ENCODE results near the gene MYL7.
"Not testable (repeated sequence)": the region's sequence is repeated elsewhere in the genome, so short reads cannot be mapped to it uniquely, and the experiment has no call there.

Gene MYL7

GRCh38 chr7:44141221-44141850, at the start of gene MYL7:
Gene MYL7 (minus strand): TSS chr7:44141332. CDS start chr7:44141305, 27 bp downstream.
- no peak for DNase-seq (ENCODE audit: low spot score)

DNA sequence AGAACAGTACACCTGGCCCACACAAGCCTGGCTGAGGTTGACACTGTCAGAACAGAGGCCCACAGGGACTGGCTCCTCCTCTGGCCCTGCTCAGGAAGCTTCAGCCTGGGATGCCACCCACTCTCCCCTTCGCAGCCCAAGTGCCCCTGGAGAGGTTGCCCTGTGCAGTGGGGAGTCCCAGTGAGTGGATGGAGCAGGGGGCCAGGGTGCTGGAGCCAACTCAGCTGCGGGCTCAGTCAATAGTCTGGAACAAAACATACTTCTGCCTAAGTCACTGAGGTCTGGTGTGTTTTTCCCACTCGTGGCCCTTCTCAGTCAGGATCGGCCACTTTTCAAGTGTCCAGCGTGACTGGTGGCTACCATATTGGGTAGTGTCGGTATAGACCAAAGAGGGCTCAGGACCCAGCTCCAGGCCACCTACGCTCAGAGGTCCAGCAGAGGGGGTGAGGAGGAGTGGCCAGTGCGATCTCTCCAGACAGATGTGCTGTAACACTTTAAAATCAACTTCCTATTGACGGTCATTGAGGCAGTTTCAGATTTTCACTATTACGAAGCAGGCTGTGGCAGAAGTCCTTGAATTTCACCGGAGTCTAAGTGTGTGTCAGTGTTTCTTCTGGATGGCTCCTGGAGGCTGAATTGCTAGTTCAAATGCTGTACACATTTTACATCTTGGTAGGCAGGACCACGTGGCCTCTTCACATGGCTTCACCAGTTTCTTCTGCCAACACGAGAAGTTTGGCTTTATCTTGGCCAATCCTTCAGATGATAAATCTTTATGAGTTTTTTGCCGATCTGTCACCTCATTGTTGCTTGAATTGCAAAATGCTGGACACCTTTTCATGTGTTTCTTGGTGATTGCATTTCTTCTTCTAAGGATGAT, 49.1 kb upstream of the MYL7 start:
- DNase-seq (ENCODE audit: low spot score), result no peak

DNA sequence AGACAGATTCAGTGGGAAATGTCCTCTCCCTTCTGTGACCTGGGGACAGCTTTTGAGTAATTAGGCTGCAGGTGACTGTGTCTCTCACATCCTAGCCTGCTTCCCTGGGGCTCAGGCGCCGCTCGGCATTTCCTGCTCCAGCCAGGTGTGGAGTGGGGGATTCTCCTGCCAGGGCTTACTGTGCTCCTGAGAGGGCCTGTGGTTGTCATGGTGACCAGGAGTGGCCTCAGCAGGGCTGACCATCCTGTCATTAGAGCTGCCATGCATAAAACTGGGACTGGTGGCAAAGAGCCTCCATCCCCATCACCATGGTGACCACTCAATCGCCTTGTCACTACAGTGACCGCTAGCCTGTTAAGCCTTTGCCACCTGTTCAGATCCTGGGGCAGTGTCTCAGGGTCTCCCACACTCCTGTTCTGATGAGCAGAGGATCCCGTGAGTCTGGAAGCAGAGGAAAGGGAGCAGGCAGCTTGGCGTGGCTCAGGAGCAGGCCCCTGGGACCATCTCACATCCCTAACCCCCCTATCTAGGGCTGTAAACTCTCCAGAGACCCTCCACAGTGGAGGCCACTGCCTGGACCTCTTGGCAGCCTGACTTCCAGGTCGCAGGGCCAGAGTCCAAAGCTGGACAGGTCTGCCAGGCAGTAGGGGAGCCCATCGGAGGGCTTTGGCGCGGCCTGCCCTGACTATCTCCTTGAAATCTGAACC, 48.3 kb upstream of the MYL7 start, which contains the start of gene GCK:
Gene GCK, minus strand, starts transcription at position 154 of the 707 bp plus-strand sequence. CDS start 486 bp downstream, outside the sequence.
- no peak for DNase-seq (ENCODE audit: low spot score)

GRCh38 chr7:44188480-44189225, 47.5 kb upstream of the MYL7 start:
- no peak for DNase-seq (ENCODE audit: low spot score)

DNA sequence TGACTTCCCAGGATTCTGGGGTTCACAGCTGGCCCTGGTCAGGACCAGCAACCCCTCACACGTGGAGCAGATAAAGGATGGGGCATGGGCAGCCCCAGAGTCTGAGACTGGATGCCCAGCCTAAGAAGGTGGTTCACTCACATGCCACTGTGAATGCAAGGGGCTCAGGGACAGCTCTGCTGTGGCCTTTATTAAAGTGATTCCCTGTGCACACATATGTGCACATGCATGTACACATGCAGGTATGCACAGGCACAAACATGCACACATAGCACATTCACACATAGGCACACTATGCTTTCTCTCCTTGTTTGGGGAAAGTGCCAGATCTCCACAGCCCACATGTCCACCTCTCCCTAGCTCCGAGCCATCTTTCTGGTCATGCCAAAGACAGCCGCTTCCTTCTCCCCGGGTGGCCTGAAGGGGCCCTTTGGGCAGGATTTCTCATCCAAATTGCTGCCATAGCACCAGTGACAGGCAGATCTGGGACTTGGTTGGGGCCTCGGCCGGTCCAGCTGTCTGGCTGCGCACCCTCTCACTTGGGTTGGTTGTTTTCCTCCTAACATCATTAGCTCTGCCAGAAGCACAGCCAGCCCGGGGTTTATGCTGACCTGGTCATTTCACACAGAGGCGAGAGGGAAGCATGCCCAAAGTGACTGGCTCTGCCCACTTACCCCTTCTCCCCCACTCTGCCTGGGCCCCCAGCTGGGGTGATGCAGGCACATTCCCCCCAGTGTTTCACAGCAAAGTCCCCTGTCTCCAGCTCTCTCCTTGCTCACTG, 46.7 kb upstream of the MYL7 start:
- no peak for DNase-seq (ENCODE audit: low spot score)

GRCh38 chr7:44186736-44187135, 45.6 kb upstream of the MYL7 start:
- DNase-seq (ENCODE audit: low spot score), result no peak

DNA sequence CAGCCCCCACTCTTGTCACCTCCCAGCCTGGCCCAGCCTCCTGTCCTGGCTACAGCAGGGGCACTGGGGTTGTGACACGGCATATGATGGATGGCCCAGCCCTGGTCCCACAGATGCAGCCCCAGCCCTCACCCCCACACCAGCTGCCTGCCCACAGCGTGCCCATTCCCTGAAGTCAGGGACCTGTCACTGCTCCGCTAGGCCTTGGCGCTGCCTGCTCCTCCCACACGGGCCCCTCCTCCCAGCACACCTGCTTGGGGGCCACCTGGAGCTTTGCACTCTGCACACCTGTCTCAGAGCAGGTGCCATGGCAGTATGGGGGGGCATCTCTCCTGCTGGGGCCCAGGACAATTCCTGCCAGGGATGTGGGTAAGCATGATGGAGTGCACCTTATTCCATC, 44.6 kb upstream of the MYL7 start:
- no peak for DNase-seq (ENCODE audit: low spot score)

DNA sequence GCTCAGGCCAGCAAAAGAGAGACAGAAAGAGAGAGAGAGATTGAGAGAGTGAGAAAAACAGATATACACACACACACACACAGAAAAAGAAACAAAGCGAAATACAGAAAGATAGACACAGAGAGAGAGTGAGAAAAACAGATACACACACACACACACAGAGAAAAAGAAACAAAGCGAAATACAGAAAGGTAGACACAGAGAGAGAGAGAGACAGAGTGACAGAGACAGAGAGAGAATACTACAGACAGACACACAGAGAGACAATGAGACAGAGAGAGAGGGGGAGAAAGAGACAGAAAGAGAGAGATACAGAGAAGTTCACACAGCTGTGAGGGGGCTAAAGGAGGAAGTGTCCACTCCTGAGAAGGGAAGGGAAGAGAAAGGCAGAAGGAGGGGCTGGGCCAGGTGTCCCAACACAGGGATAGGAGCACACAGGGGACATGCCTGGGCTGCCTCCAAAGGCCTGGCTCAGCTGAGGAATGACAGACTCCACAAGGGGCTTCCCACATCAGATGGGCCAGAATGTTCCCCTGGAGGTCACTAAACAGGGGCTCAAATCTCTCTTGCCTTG, 43.8 kb upstream of the MYL7 start:
- DNase-seq (ENCODE audit: low spot score), result no peak

- no peak for DNase-seq (ENCODE audit: low spot score)
Measured at GRCh38 chr7:44184206-44184872, 43.2 kb upstream of the MYL7 start.

DNA sequence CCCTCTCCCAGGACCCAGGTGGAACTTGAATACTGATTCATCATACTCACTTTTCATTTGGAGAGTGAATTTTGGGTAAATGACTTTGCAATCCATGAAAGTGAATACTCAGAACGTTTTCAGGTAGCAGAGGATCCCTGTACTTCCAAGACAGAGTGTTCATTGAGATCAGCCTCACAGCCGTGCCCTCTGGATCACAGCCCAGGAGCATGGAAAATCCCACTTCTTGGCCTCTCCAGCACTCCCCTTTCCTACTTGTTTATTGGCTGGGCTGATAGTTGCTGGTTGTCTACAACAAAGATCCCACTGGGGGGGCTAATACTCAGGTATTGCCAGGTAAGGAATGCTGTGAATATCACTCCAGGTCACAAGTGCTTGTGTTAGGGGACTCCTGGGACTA, 42.3 kb upstream of the MYL7 start:
- no peak for DNase-seq (ENCODE audit: low spot score)

DNA sequence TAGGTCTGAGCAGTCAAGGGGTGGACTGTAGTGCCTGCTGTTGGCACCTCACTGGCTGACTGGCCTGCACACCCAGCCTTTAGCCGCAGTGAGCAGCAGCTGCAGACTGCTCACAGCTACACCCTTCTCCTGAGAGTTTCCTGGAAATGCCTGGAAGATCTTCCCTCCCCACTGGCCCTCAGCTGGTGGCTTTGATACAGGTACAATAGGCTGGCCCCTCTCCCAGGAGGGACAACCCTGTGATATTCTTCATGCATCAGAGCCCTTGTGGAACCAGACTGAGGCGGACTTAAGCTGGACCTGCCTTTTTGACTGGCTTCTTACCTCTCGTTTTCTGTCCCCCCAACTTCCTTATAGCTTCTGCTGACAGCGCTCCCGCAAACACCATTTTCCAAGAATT, 41.7 kb upstream of the MYL7 start:
- no peak for DNase-seq (ENCODE audit: low spot score)

GRCh38 chr7:44180631-44181030, 39.5 kb upstream of the MYL7 start:
- no peak for DNase-seq (ENCODE audit: low spot score)

DNA sequence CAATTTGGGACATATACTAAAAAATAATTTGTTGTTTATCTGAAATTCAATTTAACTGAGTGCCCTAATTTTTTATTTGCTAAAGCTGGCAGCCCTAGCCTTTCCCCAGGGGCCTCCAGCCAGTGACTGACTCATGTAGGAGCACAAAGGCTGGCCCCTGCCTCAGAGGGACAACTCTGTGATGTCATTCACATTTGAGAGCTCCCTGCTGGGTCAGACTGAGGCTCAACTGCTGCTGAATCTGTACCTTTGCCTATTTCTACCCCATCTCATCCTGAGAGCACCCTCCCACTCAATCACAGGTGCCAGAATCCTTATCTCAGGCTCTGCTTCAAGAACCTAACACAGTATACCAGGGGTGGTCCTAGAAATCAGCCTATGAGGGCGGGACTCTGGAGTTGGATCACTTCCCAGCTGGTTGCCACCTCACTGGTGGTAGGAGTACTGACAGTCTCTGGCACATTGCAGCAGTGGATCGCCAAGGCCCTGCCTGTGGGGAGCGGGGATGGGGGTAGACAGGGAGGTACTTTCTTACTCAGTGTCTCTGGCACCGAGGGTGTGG, 36.5 kb upstream of the MYL7 start:
- no peak for DNase-seq (ENCODE audit: low spot score)

GRCh38 chr7:44176486-44176885, 35.4 kb upstream of the MYL7 start:
- DNase-seq (ENCODE audit: low spot score), result no peak

GRCh38 chr7:44175730-44176129, 34.6 kb upstream of the MYL7 start:
- no peak for DNase-seq (ENCODE audit: low spot score)

- not testable (repeated sequence) for DNase-seq (ENCODE audit: low spot score)
Measured at GRCh38 chr7:44174694-44174948, 33.5 kb upstream of the MYL7 start.

DNA sequence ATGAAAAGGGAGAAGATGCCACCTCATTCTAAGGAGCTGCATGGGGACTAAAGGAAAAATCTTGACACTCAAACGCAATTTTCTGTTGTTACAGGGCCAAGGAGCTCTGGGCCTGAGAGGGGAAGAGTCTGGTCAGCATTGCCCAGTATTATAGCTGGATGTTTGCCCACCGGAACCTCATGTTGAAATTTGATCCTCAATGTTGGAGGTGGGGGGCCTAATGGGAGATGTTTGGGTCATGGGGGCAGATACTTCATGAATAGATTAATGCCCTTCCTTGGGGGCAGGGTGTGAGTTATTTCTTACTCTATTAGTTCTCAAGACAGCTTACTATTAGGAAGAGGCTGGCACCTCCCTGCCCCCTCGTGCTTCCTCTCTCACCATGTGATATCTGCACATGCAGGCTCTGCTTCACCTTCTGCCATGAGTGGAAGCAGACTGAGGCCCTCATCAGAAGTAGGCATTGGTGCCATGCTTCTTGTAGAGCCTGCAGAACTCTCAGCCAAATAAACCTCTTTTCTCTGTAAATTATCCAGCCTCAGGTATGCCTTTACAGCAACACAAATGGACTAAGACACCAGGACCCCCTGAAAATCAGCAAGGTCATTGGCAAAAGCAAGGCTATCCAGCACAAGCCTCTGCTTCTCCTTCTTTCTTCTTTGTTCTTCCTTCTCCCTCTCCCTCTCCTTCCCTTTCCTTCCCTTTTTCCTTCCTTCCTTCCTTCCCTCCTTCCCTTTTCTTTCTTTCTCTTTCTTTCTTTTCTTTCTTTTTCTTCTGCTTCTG, 33.0 kb upstream of the MYL7 start:
- DNase-seq (ENCODE audit: low spot score), result no peak

GRCh38 chr7:44172803-44173424, 31.8 kb upstream of the MYL7 start:
- no peak for DNase-seq (ENCODE audit: low spot score)

GRCh38 chr7:44172352-44172751, 31.2 kb upstream of the MYL7 start:
- DNase-seq (ENCODE audit: low spot score), result no peak

All from HuH-7 (cell line).